ENCODE measurements around the gene HOXC6. TPM values are rescaled to one million over a fixed set of nuclear protein-coding genes. Genes with fewer than 3 reads are reported as not detected.
"Not testable (repeated sequence)": the region's sequence is repeated elsewhere in the genome, so short reads cannot be mapped to it uniquely, and the experiment has no call there.

Gene HOXC6
- polyA plus RNA-seq, 1 donor, result 13.6 TPM

- H3K4me1 ChIP-seq (ENCODE audit: control insufficient read depth, insufficient read depth, low read length), result peaks cover 3% of the 10 kb centered on the region
- H3K27ac ChIP-seq (ENCODE audit: low read length), result no peak overlapping the region
- 100% methylated on average over 1 of the region's 7 CpGs for WGBS (ENCODE audit: insufficient coverage, low lambda C conversion rate)
- H3K27me3 ChIP-seq (ENCODE audit: control insufficient read depth, insufficient read depth, low read length), result peaks cover 53% of the 10 kb centered on the region
- no peaks in the 10 kb centered on the region for H3K9me3 ChIP-seq (ENCODE audit: control insufficient read depth, low read depth, low read length)
- DNase-seq, result no peak
- no peaks in the 10 kb centered on the region for H3K36me3 ChIP-seq (ENCODE audit: control insufficient read depth, insufficient read depth, low read length)
- no peak overlapping the region for H3K4me3 ChIP-seq (ENCODE audit: low read length)
These were observed 32.9 kb downstream of the HOXC6 start for GRCh38 chr12:54060975-54061778.

GRCh38 chr12:54065677-54066076 is 37.4 kb downstream of the HOXC6 start:
- no peak for DNase-seq
- Histone ChIP-seq H3K36me3 (ENCODE audit: control insufficient read depth, insufficient read depth, low read length) (no peaks in the 10 kb centered on the region), H3K27me3 (ENCODE audit: control insufficient read depth, insufficient read depth, low read length) (peaks cover 33% of the 10 kb centered on the region), H3K9me3 (ENCODE audit: control insufficient read depth, low read depth, low read length) (no peaks in the 10 kb centered on the region), H3K4me1 (ENCODE audit: control insufficient read depth, insufficient read depth, low read length) (no peaks in the 10 kb centered on the region), H3K27ac (ENCODE audit: low read length) (no peak overlapping the region), H3K4me3 (ENCODE audit: low read length) (no peak overlapping the region)

- H3K27me3 ChIP-seq (ENCODE audit: control insufficient read depth, insufficient read depth, low read length), result peaks cover 29% of the 10 kb centered on the region
- H3K36me3 ChIP-seq (ENCODE audit: control insufficient read depth, insufficient read depth, low read length), result no peaks in the 10 kb centered on the region
- H3K4me3 ChIP-seq (ENCODE audit: low read length), result no peak overlapping the region
These were observed 38.2 kb downstream of the HOXC6 start for GRCh38 chr12:54066408-54066807.

GRCh38 chr12:54068418-54069070 is 40.3 kb downstream of the HOXC6 start:
- H3K36me3 ChIP-seq (ENCODE audit: control insufficient read depth, insufficient read depth, low read length), result no peaks in the 10 kb centered on the region
- no peaks in the 10 kb centered on the region for H3K4me1 ChIP-seq (ENCODE audit: control insufficient read depth, insufficient read depth, low read length)
- DNase-seq, result peak in 1 of 2 donors; percentile 4
- no peak overlapping the region for H3K27ac ChIP-seq (ENCODE audit: low read length)
- 90% methylated on average over 2 of the region's 4 CpGs for WGBS (ENCODE audit: insufficient coverage, low lambda C conversion rate)
- H3K9me3 ChIP-seq (ENCODE audit: control insufficient read depth, low read depth, low read length), result no peaks in the 10 kb centered on the region
- no peak overlapping the region for H3K4me3 ChIP-seq (ENCODE audit: low read length)
- H3K27me3 ChIP-seq (ENCODE audit: control insufficient read depth, insufficient read depth, low read length), result peaks cover 21% of the 10 kb centered on the region

More at GRCh38 chr12:54066408-54066807, 38.2 kb downstream of the HOXC6 start:
- H3K4me1 ChIP-seq (ENCODE audit: control insufficient read depth, insufficient read depth, low read length), result no peaks in the 10 kb centered on the region
- no CpG with 5 or more reads among the region's 1 CpG for WGBS (ENCODE audit: insufficient coverage, low lambda C conversion rate)
- no peaks in the 10 kb centered on the region for H3K9me3 ChIP-seq (ENCODE audit: control insufficient read depth, low read depth, low read length)
- no peak overlapping the region for H3K27ac ChIP-seq (ENCODE audit: low read length)
- no peak for DNase-seq

- Histone ChIP-seq H3K27me3 (ENCODE audit: control insufficient read depth, insufficient read depth, low read length) (peaks cover 12% of the 10 kb centered on the region), H3K36me3 (ENCODE audit: control insufficient read depth, insufficient read depth, low read length) (no peaks in the 10 kb centered on the region), H3K9me3 (ENCODE audit: control insufficient read depth, low read depth, low read length) (no peaks in the 10 kb centered on the region), H3K27ac (ENCODE audit: low read length) (no peak overlapping the region), H3K4me3 (ENCODE audit: low read length) (no peak overlapping the region), H3K4me1 (ENCODE audit: control insufficient read depth, insufficient read depth, low read length) (no peaks in the 10 kb centered on the region)
- DNase-seq, result no peak
- WGBS (ENCODE audit: insufficient coverage, low lambda C conversion rate), result 78% methylated on average over 1 of the region's 1 CpG
These were observed 43.7 kb downstream of the HOXC6 start for GRCh38 chr12:54071942-54072341.

GRCh38 chr12:54074308-54074707 is 46.1 kb downstream of the HOXC6 start:
- Histone ChIP-seq H3K4me1 (ENCODE audit: control insufficient read depth, insufficient read depth, low read length) (no peaks in the 10 kb centered on the region), H3K36me3 (ENCODE audit: control insufficient read depth, insufficient read depth, low read length) (no peaks in the 10 kb centered on the region), H3K4me3 (ENCODE audit: low read length) (no peak overlapping the region), H3K27me3 (ENCODE audit: control insufficient read depth, insufficient read depth, low read length) (peaks cover 9% of the 10 kb centered on the region), H3K9me3 (ENCODE audit: control insufficient read depth, low read depth, low read length) (no peaks in the 10 kb centered on the region), H3K27ac (ENCODE audit: low read length) (no peak overlapping the region)
- no peak for DNase-seq
- no CpG with 5 or more reads among the region's 6 CpGs for WGBS (ENCODE audit: insufficient coverage, low lambda C conversion rate)

- no peaks in the 10 kb centered on the region for H3K36me3 ChIP-seq (ENCODE audit: control insufficient read depth, insufficient read depth, low read length)
- DNase-seq, result no peak
- H3K4me3 ChIP-seq (ENCODE audit: low read length), result no peak overlapping the region
- H3K27me3 ChIP-seq (ENCODE audit: control insufficient read depth, insufficient read depth, low read length), result peaks cover 7% of the 10 kb centered on the region
- WGBS (ENCODE audit: insufficient coverage, low lambda C conversion rate), result 74% methylated on average over 3 of the region's 6 CpGs
- H3K27ac ChIP-seq (ENCODE audit: low read length), result no peak overlapping the region
- H3K9me3 ChIP-seq (ENCODE audit: control insufficient read depth, low read depth, low read length), result no peaks in the 10 kb centered on the region
- no peaks in the 10 kb centered on the region for H3K4me1 ChIP-seq (ENCODE audit: control insufficient read depth, insufficient read depth, low read length)
These were observed 47.2 kb downstream of the HOXC6 start for GRCh38 chr12:54075409-54075808.

GRCh38 chr12:54075974-54076373 is 47.7 kb downstream of the HOXC6 start:
- Histone ChIP-seq H3K4me1 (ENCODE audit: control insufficient read depth, insufficient read depth, low read length) (no peaks in the 10 kb centered on the region), H3K27me3 (ENCODE audit: control insufficient read depth, insufficient read depth, low read length) (peaks cover 5% of the 10 kb centered on the region), H3K27ac (ENCODE audit: low read length) (no peak overlapping the region), H3K4me3 (ENCODE audit: low read length) (no peak overlapping the region), H3K36me3 (ENCODE audit: control insufficient read depth, insufficient read depth, low read length) (no peaks in the 10 kb centered on the region), H3K9me3 (ENCODE audit: control insufficient read depth, low read depth, low read length) (no peaks in the 10 kb centered on the region)
- no peak for DNase-seq

GRCh38 chr12:54077843-54078242 is 49.6 kb downstream of the HOXC6 start:
- no CpG with 5 or more reads among the region's 10 CpGs for WGBS (ENCODE audit: insufficient coverage, low lambda C conversion rate)
- not testable (repeated sequence) for H3K4me3 ChIP-seq (ENCODE audit: low read length); H3K27me3 ChIP-seq (ENCODE audit: control insufficient read depth, insufficient read depth, low read length); H3K9me3 ChIP-seq (ENCODE audit: control insufficient read depth, low read depth, low read length); DNase-seq; H3K4me1 ChIP-seq (ENCODE audit: control insufficient read depth, insufficient read depth, low read length); H3K36me3 ChIP-seq (ENCODE audit: control insufficient read depth, insufficient read depth, low read length)
- H3K27ac ChIP-seq (ENCODE audit: low read length), result peak overlapping the region; percentile 32

- not testable (repeated sequence) for H3K27me3 ChIP-seq (ENCODE audit: control insufficient read depth, insufficient read depth, low read length); H3K4me1 ChIP-seq (ENCODE audit: control insufficient read depth, insufficient read depth, low read length); H3K9me3 ChIP-seq (ENCODE audit: control insufficient read depth, low read depth, low read length); H3K4me3 ChIP-seq (ENCODE audit: low read length); DNase-seq; H3K36me3 ChIP-seq (ENCODE audit: control insufficient read depth, insufficient read depth, low read length)
- peak overlapping the region; percentile 68 for H3K27ac ChIP-seq (ENCODE audit: low read length)
- no CpG with 5 or more reads among the region's 9 CpGs for WGBS (ENCODE audit: insufficient coverage, low lambda C conversion rate)
These were observed 50.9 kb downstream of the HOXC6 start for GRCh38 chr12:54079115-54079514.
